C4-2B (cell line): ENCODE data around the gene PTGES.

Experiments used
- H3K27ac ChIP-seq: fragments of 450-650 bp; 2 replicates; pipeline ENCODE4 v1.5.1; 2017
- CTCF ChIP-seq: fragments of 450-650 bp; conservative IDR thresholded peaks from 2 replicates; pipeline ENCODE4 v1.5.1; 2017; ENCODE audit warnings: mild to moderate bottlenecking
- ZFX ChIP-seq: fragments of 450-650 bp; IDR thresholded peaks from 2 replicates; pipeline ENCODE4 v1.6.1; 2017

PTGES gene

GRCh38 chr9:129720865-129721545 is 31.8 kb downstream of the PTGES start:
- TF ChIP-seq ZFX (no peak), CTCF (peak; percentile 60)
- H3K27ac ChIP-seq = no peak overlapping the region

- TF ChIP-seq ZFX (no peak), CTCF (peak; percentile 75; the same call in 1 of the 2 replicates)
- H3K27ac ChIP-seq = no peak overlapping the region
Measured at GRCh38 chr9:129720181-129720864, 32.5 kb downstream of the PTGES start.

GRCh38 chr9:129719135-129719534 is 33.7 kb downstream of the PTGES start:
- TF ChIP-seq ZFX (no peak), CTCF (no peak)
- H3K27ac ChIP-seq = no peak overlapping the region

GRCh38 chr9:129718647-129719046 is 34.2 kb downstream of the PTGES start:
- no peak for TF ChIP-seq CTCF
- no peak overlapping the region for H3K27ac ChIP-seq

GRCh38 chr9:129717991-129718390 is 34.9 kb downstream of the PTGES start:
- TF ChIP-seq ZFX (no peak), CTCF (no peak)
- no peak overlapping the region for H3K27ac ChIP-seq

- TF ChIP-seq ZFX (no peak), CTCF (no peak)
- no peak overlapping the region for H3K27ac ChIP-seq
Measured at GRCh38 chr9:129716091-129716490, 36.8 kb downstream of the PTGES start.

- H3K27ac ChIP-seq = no peak overlapping the region
- no peak for TF ChIP-seq ZFX
- no peak for TF ChIP-seq CTCF
Measured at GRCh38 chr9:129714511-129715061, 38.3 kb downstream of the PTGES start.
